SK-N-SH treated with all-trans-retinoic acid at 6 μM for 48 hours (cell line): ENCODE data around the gene ABCA1.
"Not testable (repeated sequence)": the region's sequence is repeated elsewhere in the genome, so short reads cannot be mapped to it uniquely, and the experiment has no call there.

Experiments
- ATAC-seq: fragments of 200-7000 bp; cut with Tn5 transposase; 3 replicates; pipeline ENCODE4 v1.9.1; 2020; ENCODE audit warnings: mild to moderate bottlenecking, moderate library complexity
- ARNTL ChIP-seq: fragments of 450-650 bp; formaldehyde crosslinking; IDR thresholded peaks from 2 replicates; pipeline ENCODE4 v1.5.0; 2020; ENCODE audit warnings: low read depth, mild to moderate bottlenecking, moderate library complexity, borderline replicate concordance
- CREB5 ChIP-seq: fragments of 250-450 bp; sonication (Bioruptor Pico); IDR thresholded peaks from 2 replicates; pipeline ENCODE4 v1.5.1; 2020; ENCODE audit warnings: low read depth, mild to moderate bottlenecking, moderate library complexity
- CSDC2 ChIP-seq: fragments of 250-450 bp; sonication (Bioruptor Pico); IDR thresholded peaks from 2 replicates; pipeline ENCODE4 v1.5.0; 2020; ENCODE audit warnings: mild to moderate bottlenecking, moderate library complexity
- CSRNP3 ChIP-seq: fragments of 250-450 bp; sonication (Bioruptor Pico); IDR thresholded peaks from 2 replicates; pipeline ENCODE4 v1.5.1; 2021; ENCODE audit warnings: mild to moderate bottlenecking, moderate library complexity
- ESRRG ChIP-seq: fragments of 250-450 bp; sonication (Bioruptor Pico); IDR thresholded peaks from 2 replicates; pipeline ENCODE4 v1.6.1; 2021; ENCODE audit warnings: mild to moderate bottlenecking
- ISL1 ChIP-seq: fragments of 250-450 bp; sonication (Bioruptor Pico); IDR thresholded peaks from 2 replicates; pipeline ENCODE4 v2.1.2; 2022; ENCODE audit warnings: mild to moderate bottlenecking, moderate library complexity
- OSR1 ChIP-seq: fragments of 250-450 bp; sonication (Bioruptor Pico); IDR thresholded peaks from 2 replicates; pipeline ENCODE4 v1.8.0; 2022; ENCODE audit warnings: moderate library complexity, mild to moderate bottlenecking, inconsistent platforms
- RARB ChIP-seq: fragments of 250-450 bp; sonication (Bioruptor Pico); IDR thresholded peaks from 2 replicates; pipeline ENCODE4 v1.8.0; 2021; ENCODE audit warnings: mild to moderate bottlenecking, moderate library complexity
- SNAI2 ChIP-seq: fragments of 250-450 bp; sonication (Bioruptor Pico); IDR thresholded peaks from 2 replicates; pipeline ENCODE4 v1.5.0; 2020; ENCODE audit warnings: mild to moderate bottlenecking, moderate library complexity
- TOX ChIP-seq: fragments of 250-450 bp; sonication (Bioruptor Pico); IDR thresholded peaks from 2 replicates; pipeline ENCODE4 v1.8.0; 2021; ENCODE audit warnings: mild to moderate bottlenecking, moderate library complexity, borderline replicate concordance
- TSHZ2 ChIP-seq: fragments of 250-450 bp; sonication (Bioruptor Pico); IDR thresholded peaks from 2 replicates; pipeline ENCODE4 v1.5.0; 2020; ENCODE audit warnings: mild to moderate bottlenecking, moderate library complexity
- ZC3H10 ChIP-seq: fragments of 250-450 bp; sonication (Bioruptor Pico); IDR thresholded peaks from 2 replicates; pipeline ENCODE4 v1.5.1; 2021; ENCODE audit warnings: mild to moderate bottlenecking, moderate library complexity
- ZFP3 ChIP-seq: fragments of 250-450 bp; sonication (Bioruptor Pico); IDR thresholded peaks from 2 replicates; pipeline ENCODE4 v1.5.0; 2020; ENCODE audit warnings: mild to moderate bottlenecking, moderate library complexity
- ZNF565 ChIP-seq: fragments of 450-650 bp; formaldehyde crosslinking; conservative IDR thresholded peaks from 2 replicates; pipeline ENCODE4 v1.5.0; 2020; ENCODE audit warnings: low read depth, mild to moderate bottlenecking, moderate library complexity
- ZNF70 ChIP-seq: fragments of 450-650 bp; formaldehyde crosslinking; IDR thresholded peaks from 2 replicates; pipeline ENCODE4 v1.5.0; 2020; ENCODE audit warnings: mild to moderate bottlenecking, moderate library complexity
- ZNF8 ChIP-seq: fragments of 450-650 bp; formaldehyde crosslinking; IDR thresholded peaks from 2 replicates; pipeline ENCODE4 v1.5.0; 2020; ENCODE audit warnings: mild to moderate bottlenecking, moderate library complexity

ABCA1 gene

GRCh38 chr9:104774831-104775573 lies 153.0 kb downstream of the ABCA1 start:
- TF ChIP-seq ESRRG (CRISPR knock-in tag) (no peak), ARNTL (CRISPR knock-in tag) (no peak), CREB5 (no peak), TOX (CRISPR knock-in tag) (no peak), ZC3H10 (CRISPR knock-in tag) (no peak), SNAI2 (CRISPR knock-in tag) (no peak), ZNF70 (CRISPR knock-in tag) (no peak)

GRCh38 chr9:104774132-104774531 lies 153.8 kb downstream of the ABCA1 start:
- TF ChIP-seq ZNF70 (CRISPR knock-in tag), result no peak
- TF ChIP-seq RARB (CRISPR knock-in tag), result no peak
- TF ChIP-seq CREB5, result no peak
- no peak for TF ChIP-seq ESRRG (CRISPR knock-in tag)
- no peak for TF ChIP-seq ZC3H10 (CRISPR knock-in tag)
- TF ChIP-seq ARNTL (CRISPR knock-in tag), result no peak
- no peak for TF ChIP-seq SNAI2 (CRISPR knock-in tag)
- no peak for TF ChIP-seq TOX (CRISPR knock-in tag)
- no peak for TF ChIP-seq OSR1 (CRISPR knock-in tag)

More at GRCh38 chr9:104774831-104775573, 153.0 kb downstream of the ABCA1 start:
- no peak for ATAC-seq

GRCh38 chr9:104772714-104773510 lies 155.0 kb downstream of the ABCA1 start:
- ATAC-seq, result no peak

More at GRCh38 chr9:104774132-104774531, 153.8 kb downstream of the ABCA1 start:
- no peak for ATAC-seq

GRCh38 chr9:104769655-104770054 lies 158.3 kb downstream of the ABCA1 start:
- no peak for TF ChIP-seq CSRNP3 (CRISPR knock-in tag)
- no peak for TF ChIP-seq SNAI2 (CRISPR knock-in tag)
- no peak for TF ChIP-seq RARB (CRISPR knock-in tag)
- TF ChIP-seq, all 23 proteins: peak for 0
- ATAC-seq, result no peak

More at GRCh38 chr9:104772714-104773510, 155.0 kb downstream of the ABCA1 start:
- no peak for TF ChIP-seq OSR1 (CRISPR knock-in tag)
- TF ChIP-seq TSHZ2 (CRISPR knock-in tag), result no peak
- no peak for TF ChIP-seq ARNTL (CRISPR knock-in tag)
- no peak for TF ChIP-seq ZNF70 (CRISPR knock-in tag)
- TF ChIP-seq ISL1 (CRISPR knock-in tag), result no peak
- TF ChIP-seq, all 23 proteins: peak for 0

- not testable (repeated sequence) for ATAC-seq
Observed at GRCh38 chr9:104769029-104769428, 158.9 kb downstream of the ABCA1 start.

- ATAC-seq, result no peak
- no peak for TF ChIP-seq TSHZ2 (CRISPR knock-in tag)
- TF ChIP-seq ARNTL (CRISPR knock-in tag), result no peak
- TF ChIP-seq ZFP3 (CRISPR knock-in tag), result no peak
- no peak for TF ChIP-seq CSRNP3 (CRISPR knock-in tag)
- no peak for TF ChIP-seq RARB (CRISPR knock-in tag)
- no peak for TF ChIP-seq ISL1 (CRISPR knock-in tag)
- TF ChIP-seq CSDC2, result no peak
- no peak for TF ChIP-seq ZNF8
- no peak for TF ChIP-seq ZNF565 (CRISPR knock-in tag)
- TF ChIP-seq SNAI2 (CRISPR knock-in tag), result no peak
Observed at GRCh38 chr9:104767507-104767906, 160.4 kb downstream of the ABCA1 start.
